HepG2 (cell line): ENCODE results near the gene SERINC4. TPM values are rescaled to one million over a fixed set of nuclear protein-coding genes. Genes with fewer than 3 reads are reported as not detected.
A peak's percentile ranks its signal among the peaks of the same experiment; 100 is the strongest.

Source experiments
- HNF1B ChIP-seq: sonication (generic); formaldehyde crosslinking; IDR thresholded peaks from 2 replicates; pipeline ENCODE4 v1.5.1; 2020; ENCODE audit warnings: mild to moderate bottlenecking, moderate library complexity, missing genetic modification reagents
- MLLT10 ChIP-seq: sonication (generic); formaldehyde crosslinking; IDR thresholded peaks from 2 replicates; pipeline ENCODE4 v1.4.0; 2020; ENCODE audit warnings: missing genetic modification reagents
- NCOA5 ChIP-seq: sonication (generic); formaldehyde crosslinking; IDR thresholded peaks from 2 replicates; pipeline ENCODE4 v1.4.0; 2020; ENCODE audit warnings: missing genetic modification reagents
- NFE2L2 ChIP-seq: fragments of 150-350 bp; IDR thresholded peaks from 2 replicates; pipeline ENCODE4 v1.6.1; 2014; ENCODE audit warnings: low read length
- PBX3 ChIP-seq: sonication (generic); formaldehyde crosslinking; IDR thresholded peaks from 2 replicates; pipeline ENCODE4 v1.8.1; 2023; ENCODE audit warnings: missing genetic modification reagents, inconsistent platforms, borderline replicate concordance
- PRPF4 ChIP-seq: fragments of 200-400 bp; formaldehyde crosslinking; IDR thresholded peaks from 2 replicates; pipeline ENCODE4 v1.6.1; 2016; ENCODE audit warnings: low read length, low read depth; ENCODE audit not compliant: poor library complexity, severe bottlenecking
- RBM39 ChIP-seq: fragments of 200-400 bp; formaldehyde crosslinking; IDR thresholded peaks from one replicate; pipeline ENCODE4 v1.6.1; 2018; ENCODE audit warnings: antibody characterized with exemption, mild to moderate bottlenecking, low read depth, low read length; ENCODE audit not compliant: poor library complexity, severe bottlenecking
- ZBTB43 ChIP-seq: sonication (generic); formaldehyde crosslinking; conservative IDR thresholded peaks from 2 replicates; pipeline ENCODE4 v1.4.0; 2020; ENCODE audit warnings: missing genetic modification reagents
- ZFP91 ChIP-seq: sonication (generic); formaldehyde crosslinking; IDR thresholded peaks from 2 replicates; pipeline ENCODE4 v1.9.0; 2022; ENCODE audit warnings: missing genetic modification reagents, mild to moderate bottlenecking, borderline replicate concordance
- ZHX1 ChIP-seq: sonication (generic); formaldehyde crosslinking; IDR thresholded peaks from 2 replicates; pipeline ENCODE4 v1.8.1; 2022; ENCODE audit warnings: low read depth, mild to moderate bottlenecking, missing genetic modification reagents
- ZKSCAN8 ChIP-seq: IDR thresholded peaks from 2 replicates; pipeline ENCODE4 v1.6.1; 2016; ENCODE audit warnings: borderline replicate concordance, missing genetic modification reagents, missing compliant biosample characterization
- ZNF207 ChIP-seq: fragments of 450-650 bp; IDR thresholded peaks from 2 replicates; pipeline ENCODE4 v1.6.1; 2016; ENCODE audit warnings: antibody characterized with exemption, borderline replicate concordance
- ZNF30 ChIP-seq: sonication (generic); formaldehyde crosslinking; IDR thresholded peaks from 2 replicates; pipeline ENCODE4 v1.5.0; 2020; ENCODE audit warnings: mild to moderate bottlenecking, missing genetic modification reagents
- ZNF414 ChIP-seq: sonication (generic); formaldehyde crosslinking; IDR thresholded peaks from 2 replicates; pipeline ENCODE4 v1.5.0; 2020; ENCODE audit warnings: missing genetic modification reagents
- ZNF564 ChIP-seq: sonication (generic); formaldehyde crosslinking; IDR thresholded peaks from 2 replicates; pipeline ENCODE4 v1.8.1; 2023; ENCODE audit warnings: mild to moderate bottlenecking, missing genetic modification reagents
- ZNF784 ChIP-seq: sonication (generic); formaldehyde crosslinking; IDR thresholded peaks from 2 replicates; pipeline ENCODE4 v1.5.1; 2020; ENCODE audit warnings: missing genetic modification reagents, mild to moderate bottlenecking, borderline replicate concordance
- polyA plus RNA-seq, 8 experiments: library from polyadenylated mRNA; depleted of rRNA in 3 of 8; stranded (reverse) in 7 of 8; unstranded in 1 of 8; fragments of >200 nt; fragmentation: Illumina TruSeq in 4 of 8; extraction: Trizol in 4 of 8; gene quantifications; 2 replicates each; pipeline versions ENCODE4 v1.2.1 to v1.2.3, GENCODE V29; 2011 to 2016; ENCODE audit warnings: low read depth in 4 of 8, missing spikeins in 1 of 8, mixed read lengths in 1 of 8; ENCODE audit not compliant: insufficient read depth in 1 of 8
- total RNA-seq, 5 experiments: library from RNA; depleted of rRNA; stranded (reverse); fragments of >200 nt; fragmentation: Illumina TruSeq; extraction: Trizol; gene quantifications; 2 replicates each; pipeline ENCODE4 v1.2.3, GENCODE V29; 2016; ENCODE audit warnings: low read depth in 1 of 5

SERINC4 gene
- total and polyA plus RNA-seq, 2 of the 13 experiments (the other 11 are each of a cell fraction or from before 2014, with no cell fraction given) = not detected

GRCh38 chr15:43824302-43825246 lies 24.6 kb upstream of the SERINC4 start, which contains the start of gene MFAP1 (continued):
- TF ChIP-seq PRPF4 (no peak), ZFP91 (peak; percentile 61; the same call in 1 of the 2 replicates), ZNF30 (CRISPR knock-in tag) (0 out of 2 replicates have a peak, but pooled peaks have one; percentile 69), ZBTB43 (CRISPR knock-in tag) (peak; percentile 61; the same call in 1 of the 2 replicates), NFE2L2 (no peak), RBM39 (no peak), ZNF784 (CRISPR knock-in tag) (no peak), ZNF564 (CRISPR knock-in tag) (no peak), ZNF207 (no peak), ZKSCAN8 (CRISPR knock-in tag) (no peak; the same call in 1 of the 2 replicates), MLLT10 (no peak), ZHX1 (0 out of 2 replicates have a peak, but pooled peaks have one; percentile 50), HNF1B (CRISPR knock-in tag) (peak; percentile 72; the same call in 1 of the 2 replicates), NCOA5 (no peak), ZNF414 (CRISPR knock-in tag) (no peak), PBX3 (peak; percentile 36; the same call in 1 of the 2 replicates)
